PC-3 (cell line): ENCODE measurements around the gene RBFOX2. TPM values are rescaled to one million over a fixed set of nuclear protein-coding genes. Genes with fewer than 3 reads are reported as not detected.

Experiments
- ATAC-seq: fragments of 200-7000 bp; cut with Tn5 transposase; 2 replicates; pipeline ENCODE4 v1.9.1; 2020; ENCODE audit warnings: mild to moderate bottlenecking, moderate library complexity
- BruUV-seq: library from RNA; stranded (reverse); fragments of 400-500 nt; replicated peaks from 2 replicates; lab custom pipeline; 2021; lab: Mats Ljungman, UMichigan
- CTCF ChIA-PET: fragments of 300-600 bp; sonication (Branson Sonifier 250); formaldehyde crosslinking; loops from one replicate; lab custom pipeline; 2022; ENCODE audit warnings: antibody characterized with exemption; lab: Charles Lee
- POLR2A ChIA-PET: fragments of 300-600 bp; sonication (Branson Sonifier 250); formaldehyde crosslinking; loops from one replicate; lab custom pipeline; 2022; ENCODE audit warnings: antibody characterized with exemption; ENCODE audit not compliant: unreplicated experiment; lab: Charles Lee
- DNase-seq: peaks from one replicate; pipeline ENCODE4 v3.0.0-alpha.2; 2015
- H2AFZ ChIP-seq: fragments of 300-600 bp; sonication (generic); 2 replicates; pipeline ENCODE4 v1.6.0; 2016; ENCODE audit warnings: antibody characterized with exemption, low read length
- H3F3A ChIP-seq: fragments of 300-600 bp; sonication (generic); one replicate; pipeline ENCODE4 v1.6.0; 2017; ENCODE audit warnings: antibody characterized with exemption, low read length, control low read depth, mild to moderate bottlenecking; ENCODE audit not compliant: unreplicated experiment
- H3K27ac ChIP-seq: fragments of 300-600 bp; sonication (generic); 2 replicates; pipeline ENCODE4 v1.5.1; 2016; ENCODE audit warnings: mild to moderate bottlenecking, low read length
- H3K27me3 ChIP-seq: fragments of 300-600 bp; sonication (generic); 2 replicates; pipeline ENCODE4 v1.6.1; 2016; ENCODE audit warnings: low read length, mixed read lengths
- H3K36me3 ChIP-seq: fragments of 300-600 bp; sonication (generic); 2 replicates; pipeline ENCODE4 v1.6.1; 2016; ENCODE audit warnings: low read depth, mixed run types, low read length, mixed read lengths
- H3K4me1 ChIP-seq: fragments of 300-600 bp; sonication (generic); 2 replicates; pipeline ENCODE4 v1.5.1; 2016; ENCODE audit warnings: low read length; ENCODE audit not compliant: insufficient read depth
- H3K4me2 ChIP-seq: fragments of 300-600 bp; sonication (generic); 2 replicates; pipeline ENCODE4 v1.6.0; 2016; ENCODE audit warnings: low read length
- H3K4me3 ChIP-seq: fragments of 300-600 bp; sonication (generic); 2 replicates; pipeline ENCODE4 v1.5.1; 2016; ENCODE audit warnings: mild to moderate bottlenecking, low read length, mixed read lengths
- H3K79me2 ChIP-seq: fragments of 300-600 bp; sonication (generic); 2 replicates; pipeline ENCODE4 v1.6.1; 2017; ENCODE audit warnings: low read length, mixed read lengths
- H3K9ac ChIP-seq: fragments of 300-600 bp; sonication (generic); 2 replicates; pipeline ENCODE4 v1.6.0; 2016; ENCODE audit warnings: mild to moderate bottlenecking, low read length
- H3K9me2 ChIP-seq: fragments of 300-600 bp; sonication (generic); replicated peaks from 2 replicates; pipeline ENCODE4 v1.6.1; 2016; ENCODE audit warnings: mixed run types, low read length, mixed read lengths
- H3K9me3 ChIP-seq: fragments of 300-600 bp; sonication (generic); 2 replicates; pipeline ENCODE4 v1.6.1; 2016; ENCODE audit warnings: low read length, mixed read lengths
- H4K20me1 ChIP-seq: fragments of 300-600 bp; sonication (generic); 2 replicates; pipeline ENCODE4 v1.6.1; 2016; ENCODE audit warnings: low read length, mixed read lengths
- EZH2 ChIP-seq: fragments of 300-600 bp; sonication (generic); IDR thresholded peaks from one replicate; pipeline ENCODE4 v1.6.1; 2017; ENCODE audit warnings: antibody characterized with exemption, mild to moderate bottlenecking, low read length; ENCODE audit not compliant: unreplicated experiment
- EZH2phosphoT487 ChIP-seq: fragments of 300-600 bp; sonication (generic); IDR thresholded peaks from 2 replicates; pipeline ENCODE4 v1.6.1; 2018; ENCODE audit warnings: mild to moderate bottlenecking, antibody characterized with exemption, low read length, borderline replicate concordance
- intact Hi-C: fragments of 100-400 bp; cut with micrococcal nuclease; formaldehyde crosslinking; loops from 2 replicates; pipeline ENCODE4 v1.9.0; 2023
- total RNA-seq: library from RNA; depleted of rRNA; stranded (reverse); fragments of >200 nt; gene quantifications from 2 replicates; pipeline ENCODE4 v1.2.3, GENCODE V29; 2014
- TF ChIP-seq, protein P1 (sequence below): fragments of 300-600 bp; sonication (generic); conservative IDR thresholded peaks from 2 replicates; pipeline ENCODE4 v1.5.1; 2017; ENCODE audit warnings: antibody characterized with exemption, low read depth, mild to moderate bottlenecking, low read length

Gene RBFOX2
- total RNA-seq, 1 experiment from 2014 or later, result 75.1 TPM

DNA sequence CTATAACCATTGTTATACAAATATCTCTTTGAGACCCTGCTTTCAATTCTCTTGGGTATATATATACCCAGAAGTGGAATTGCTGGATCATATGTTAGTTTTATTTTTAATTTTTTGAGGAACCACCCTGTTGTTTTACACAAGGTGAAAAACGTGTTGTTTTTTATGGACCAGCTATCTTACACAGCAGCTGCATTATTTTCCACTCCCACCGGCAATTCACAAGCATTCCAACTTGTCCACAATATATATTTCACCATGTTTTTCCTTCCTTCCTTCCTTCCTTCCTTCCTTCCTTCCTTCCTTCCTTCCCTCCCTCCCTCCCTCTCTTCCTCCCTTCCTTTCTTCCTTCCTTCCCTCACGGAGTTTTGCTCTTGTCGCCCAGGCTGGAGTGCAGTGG, 317.3 kb downstream of the RBFOX2 start:
- BruUV-seq, result no TSS peak
- H3F3A ChIP-seq, result no peaks in the 10 kb centered on the region
- no peaks in the 10 kb centered on the region for H3K9me3 ChIP-seq
- DNase-seq (no peak), ATAC-seq (no peak)
- H4K20me1 ChIP-seq, result no peaks in the 10 kb centered on the region
- POLR2A ChIA-PET, result no interaction called here
- H3K4me3 ChIP-seq, result no peak overlapping the region
- intact Hi-C loops, result no loop called here
- no peaks in the 10 kb centered on the region for H3K36me3 ChIP-seq
- H3K79me2 ChIP-seq, result no peaks in the 10 kb centered on the region
- CTCF ChIA-PET, result interaction anchor here (0.6 kb wide), 1 partner anchor 182 kb away, joined by 3 read pairs; no protein-coding TSS in a partner anchor
- no peaks in the 10 kb centered on the region for H3K4me1 ChIP-seq
- no peaks in the 10 kb centered on the region for H3K27me3 ChIP-seq
- H3K9me2 ChIP-seq, result no peaks in the 10 kb centered on the region
- H3K4me2 ChIP-seq, result no peak overlapping the region
- TF ChIP-seq EZH2 (no peak), EZH2phosphoT487 (no peak)
- TF ChIP-seq, protein P1, sequence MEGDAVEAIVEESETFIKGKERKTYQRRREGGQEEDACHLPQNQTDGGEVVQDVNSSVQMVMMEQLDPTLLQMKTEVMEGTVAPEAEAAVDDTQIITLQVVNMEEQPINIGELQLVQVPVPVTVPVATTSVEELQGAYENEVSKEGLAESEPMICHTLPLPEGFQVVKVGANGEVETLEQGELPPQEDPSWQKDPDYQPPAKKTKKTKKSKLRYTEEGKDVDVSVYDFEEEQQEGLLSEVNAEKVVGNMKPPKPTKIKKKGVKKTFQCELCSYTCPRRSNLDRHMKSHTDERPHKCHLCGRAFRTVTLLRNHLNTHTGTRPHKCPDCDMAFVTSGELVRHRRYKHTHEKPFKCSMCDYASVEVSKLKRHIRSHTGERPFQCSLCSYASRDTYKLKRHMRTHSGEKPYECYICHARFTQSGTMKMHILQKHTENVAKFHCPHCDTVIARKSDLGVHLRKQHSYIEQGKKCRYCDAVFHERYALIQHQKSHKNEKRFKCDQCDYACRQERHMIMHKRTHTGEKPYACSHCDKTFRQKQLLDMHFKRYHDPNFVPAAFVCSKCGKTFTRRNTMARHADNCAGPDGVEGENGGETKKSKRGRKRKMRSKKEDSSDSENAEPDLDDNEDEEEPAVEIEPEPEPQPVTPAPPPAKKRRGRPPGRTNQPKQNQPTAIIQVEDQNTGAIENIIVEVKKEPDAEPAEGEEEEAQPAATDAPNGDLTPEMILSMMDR, result no peak
- H3K9ac ChIP-seq, result no peak overlapping the region
- no peak overlapping the region for H3K27ac ChIP-seq
- H2AFZ ChIP-seq, result no peak overlapping the region

DNA sequence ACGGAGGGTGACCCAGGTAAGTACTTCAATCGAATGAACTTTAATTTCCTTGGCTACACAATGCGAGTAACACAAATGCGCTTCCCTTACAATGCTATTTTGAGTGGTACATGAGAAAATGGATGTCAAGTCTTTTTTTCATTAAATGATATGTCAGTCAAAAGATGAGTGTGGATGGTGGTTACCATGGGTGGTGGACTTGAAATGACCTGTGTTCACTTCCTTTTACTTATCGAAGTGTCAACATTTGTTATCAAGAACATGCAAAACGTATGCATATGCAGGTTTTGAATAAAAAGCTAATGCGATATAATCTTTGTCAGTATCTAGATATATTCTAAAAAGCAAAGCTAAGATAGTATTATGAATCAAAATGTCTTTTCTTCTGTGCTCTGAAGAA, 319.7 kb downstream of the RBFOX2 start:
- H3K79me2 ChIP-seq, result no peaks in the 10 kb centered on the region
- CTCF ChIA-PET, result no interaction called here

DNA sequence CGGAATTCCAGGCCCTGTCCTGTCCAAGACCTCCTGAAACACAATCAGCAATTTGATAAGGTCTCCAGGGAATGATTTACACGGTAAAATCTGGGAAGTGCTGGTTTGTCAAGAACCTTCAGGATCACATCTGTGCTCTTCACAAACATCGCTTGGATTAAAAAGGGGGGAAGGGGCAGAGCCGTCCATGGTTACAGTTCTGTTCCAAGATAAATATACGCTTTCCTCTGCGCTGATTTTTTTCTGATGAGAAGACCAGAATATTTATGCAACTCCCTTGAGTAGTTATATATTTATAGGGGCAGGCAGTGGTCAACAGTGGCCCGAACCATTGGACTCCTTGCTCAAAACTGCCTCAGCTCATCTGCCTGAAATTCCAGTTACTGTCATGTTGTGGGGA, 320.2 kb downstream of the RBFOX2 start:
- no peaks in the 10 kb centered on the region for H4K20me1 ChIP-seq
- H3K4me1 ChIP-seq, result peaks cover 14% of the 10 kb centered on the region
- intact Hi-C loops, result no loop called here
- DNase-seq (no peak), ATAC-seq (no peak)
- H2AFZ ChIP-seq, result no peak overlapping the region
- no peaks in the 10 kb centered on the region for H3F3A ChIP-seq
- no peak overlapping the region for H3K9ac ChIP-seq
- no peak overlapping the region for H3K27ac ChIP-seq
- ChIA-PET POLR2A (no interaction called here), CTCF (no interaction called here)
- H3K79me2 ChIP-seq, result no peaks in the 10 kb centered on the region
- no peak overlapping the region for H3K4me2 ChIP-seq
- no peaks in the 10 kb centered on the region for H3K27me3 ChIP-seq
- TF ChIP-seq EZH2, result no peak
- TF ChIP-seq EZH2phosphoT487, result no peak
- TF ChIP-seq, protein P1, result no peak
- BruUV-seq, result no TSS peak
- no peaks in the 10 kb centered on the region for H3K9me2 ChIP-seq
- no peaks in the 10 kb centered on the region for H3K36me3 ChIP-seq
- H3K4me3 ChIP-seq, result no peak overlapping the region
- H3K9me3 ChIP-seq, result no peaks in the 10 kb centered on the region

More for the DNA sequence above, 319.7 kb downstream of the RBFOX2 start:
- Histone ChIP-seq H3K4me3 (no peak overlapping the region), H3K9me3 (no peaks in the 10 kb centered on the region), H3K4me1 (peaks cover 14% of the 10 kb centered on the region), H2AFZ (no peak overlapping the region), H3F3A (no peaks in the 10 kb centered on the region), H3K4me2 (no peak overlapping the region), H3K9me2 (no peaks in the 10 kb centered on the region), H3K27me3 (no peaks in the 10 kb centered on the region), H3K36me3 (no peaks in the 10 kb centered on the region), H4K20me1 (no peaks in the 10 kb centered on the region), H3K27ac (no peak overlapping the region), H3K9ac (no peak overlapping the region)
- DNase-seq, result no peak
- ATAC-seq, result no peak
- POLR2A ChIA-PET, result no interaction called here
- intact Hi-C loops, result no loop called here
- BruUV-seq, result no TSS peak
- TF ChIP-seq EZH2 (no peak), EZH2phosphoT487 (no peak)
- TF ChIP-seq, protein P1, result no peak
